Transverse colon (tissue), 4 donors: Measurements from ENCODE around the gene ZNF296.

Experiments
- CTCF ChIP-seq, 5 experiments: fragments of 200-600 bp in 3 of 5; fragments of 450-650 bp in 2 of 5; sonication (generic) in 3 of 5; IDR thresholded peaks; 1 replicate in 2 of 5; 2 replicates in 3 of 5; pipeline ENCODE4 v1.5.1; 2016 to 2017; ENCODE audit warnings: antibody characterized with exemption in 5 of 5, inconsistent platforms in 3 of 5, mild to moderate bottlenecking in 2 of 5, moderate library complexity in 1 of 5
- POLR2A ChIP-seq: fragments of 450-650 bp; IDR thresholded peaks from one replicate; pipeline ENCODE4 v1.6.1; 2016; ENCODE audit warnings: antibody characterized with exemption, mild to moderate bottlenecking, moderate library complexity
- POLR2AphosphoS5 ChIP-seq, 3 donors: sonication (generic); formaldehyde crosslinking; IDR thresholded peaks; one replicate each; pipeline ENCODE4 v1.6.1; 2016; ENCODE audit warnings: antibody characterized with exemption in 3 of 3

DNA sequence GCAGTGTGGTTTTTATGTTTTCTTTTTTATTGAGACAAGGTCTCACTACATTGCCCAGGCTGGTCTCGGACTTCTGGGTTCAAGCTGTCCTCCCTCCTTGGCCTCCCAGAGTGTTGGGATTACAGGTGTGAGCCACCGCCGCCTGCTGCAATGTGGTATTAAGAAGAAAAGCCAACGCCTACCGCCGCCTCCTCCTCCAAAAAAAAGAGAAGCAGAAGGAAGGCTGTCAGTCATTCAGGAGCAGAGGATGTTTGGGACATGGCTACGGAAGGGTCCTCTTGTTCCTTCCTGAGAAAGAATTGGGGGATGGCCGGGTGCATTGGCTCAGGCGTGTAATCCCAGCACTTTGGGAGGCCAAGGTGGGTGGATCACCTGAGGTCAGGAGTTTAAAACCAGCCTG, 17.9 kb upstream of the ZNF296 start:
- TF ChIP-seq POLR2A (no peak), POLR2AphosphoS5 (IDR thresholded peaks at IDR 0.05) (no peak), CTCF (IDR thresholded peaks at IDR 0.05) (no peak)
